Gastroesophageal sphincter (tissue), 3 donors: Measurements from ENCODE around the gene IL18R1.

Experiments
- POLR2AphosphoS5 ChIP-seq: sonication (generic); formaldehyde crosslinking; IDR thresholded peaks from one replicate; pipeline ENCODE4 v1.6.1; 2017; ENCODE audit warnings: antibody characterized with exemption
- TF ChIP-seq, protein P1 (sequence below), 4 experiments: fragments of 200-600 bp in 2 of 4; fragments of 450-650 bp in 2 of 4; sonication (generic) in 1 of 4; IDR thresholded peaks; one replicate each; pipeline ENCODE4 v1.5.1; 2017 to 2019; ENCODE audit warnings: antibody characterized with exemption in 4 of 4, mild to moderate bottlenecking in 2 of 4, moderate library complexity in 2 of 4

- TF ChIP-seq, protein P1, sequence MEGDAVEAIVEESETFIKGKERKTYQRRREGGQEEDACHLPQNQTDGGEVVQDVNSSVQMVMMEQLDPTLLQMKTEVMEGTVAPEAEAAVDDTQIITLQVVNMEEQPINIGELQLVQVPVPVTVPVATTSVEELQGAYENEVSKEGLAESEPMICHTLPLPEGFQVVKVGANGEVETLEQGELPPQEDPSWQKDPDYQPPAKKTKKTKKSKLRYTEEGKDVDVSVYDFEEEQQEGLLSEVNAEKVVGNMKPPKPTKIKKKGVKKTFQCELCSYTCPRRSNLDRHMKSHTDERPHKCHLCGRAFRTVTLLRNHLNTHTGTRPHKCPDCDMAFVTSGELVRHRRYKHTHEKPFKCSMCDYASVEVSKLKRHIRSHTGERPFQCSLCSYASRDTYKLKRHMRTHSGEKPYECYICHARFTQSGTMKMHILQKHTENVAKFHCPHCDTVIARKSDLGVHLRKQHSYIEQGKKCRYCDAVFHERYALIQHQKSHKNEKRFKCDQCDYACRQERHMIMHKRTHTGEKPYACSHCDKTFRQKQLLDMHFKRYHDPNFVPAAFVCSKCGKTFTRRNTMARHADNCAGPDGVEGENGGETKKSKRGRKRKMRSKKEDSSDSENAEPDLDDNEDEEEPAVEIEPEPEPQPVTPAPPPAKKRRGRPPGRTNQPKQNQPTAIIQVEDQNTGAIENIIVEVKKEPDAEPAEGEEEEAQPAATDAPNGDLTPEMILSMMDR (IDR thresholded peaks at IDR 0.05), result no peak
- no peak for TF ChIP-seq POLR2AphosphoS5
Measured at GRCh38 chr2:102318437-102318836, 37.2 kb upstream of the IL18R1 start.
